MCF 10A (cell line): ENCODE data around the gene NEDD8. TPM values are rescaled to one million over a fixed set of nuclear protein-coding genes. Genes with fewer than 3 reads are reported as not detected.
A peak's percentile ranks its signal among the peaks of the same experiment; 100 is the strongest.

ENCODE experiments used
- BruUV-seq: library from RNA; stranded (reverse); fragments of 400-500 nt; replicated peaks from 2 replicates; lab custom pipeline; 2021; lab: Mats Ljungman, UMichigan
- CTCF ChIA-PET: fragments of 300-600 bp; sonication (Branson Sonifier 250); formaldehyde crosslinking; extraction: SDS; loops from one replicate; lab custom pipeline; 2021; ENCODE audit warnings: antibody characterized with exemption, inconsistent platforms; lab: Yijun Ruan, JAX
- POLR2A ChIA-PET: fragments of 300-600, 350-650 bp; sonication (Branson Sonifier 250); formaldehyde crosslinking; extraction: SDS; loops from one replicate; lab custom pipeline; 2020; ENCODE audit warnings: antibody characterized with exemption, inconsistent platforms; lab: Yijun Ruan, JAX
- DNase-seq: peaks from one replicate; pipeline ENCODE4 v3.0.0-alpha.2; 2018; ENCODE audit not compliant: unreplicated experiment
- H3K27ac Mint-ChIP-seq: one replicate; pipeline ENCODE4 v1.8.0; 2022; ENCODE audit warnings: mild to moderate bottlenecking, low read depth, mixed read lengths; ENCODE audit not compliant: unreplicated experiment
- H3K27me3 Mint-ChIP-seq: one replicate; pipeline ENCODE4 v1.8.0; 2022; ENCODE audit warnings: mixed read lengths; ENCODE audit not compliant: insufficient read depth, unreplicated experiment
- H3K36me3 Mint-ChIP-seq: one replicate; pipeline ENCODE4 v1.8.0; 2022; ENCODE audit warnings: mild to moderate bottlenecking, moderate library complexity, mixed read lengths; ENCODE audit not compliant: insufficient read depth, unreplicated experiment
- H3K4me1 Mint-ChIP-seq: one replicate; pipeline ENCODE4 v1.8.0; 2022; ENCODE audit warnings: mixed read lengths; ENCODE audit not compliant: insufficient read depth, unreplicated experiment
- H3K4me3 Mint-ChIP-seq: one replicate; pipeline ENCODE4 v1.8.0; 2022; ENCODE audit warnings: mild to moderate bottlenecking, moderate library complexity, mixed read lengths; ENCODE audit not compliant: unreplicated experiment
- H3K9me3 Mint-ChIP-seq: one replicate; pipeline ENCODE4 v1.8.0; 2022; ENCODE audit warnings: mixed read lengths; ENCODE audit not compliant: unreplicated experiment
- CTCF ChIP-seq: fragments of 200-600 bp; IDR thresholded peaks from one replicate; pipeline ENCODE4 v1.8.0; 2022; ENCODE audit warnings: antibody characterized with exemption, mild to moderate bottlenecking; ENCODE audit not compliant: unreplicated experiment
- intact Hi-C: fragments of 100-400 bp; cut with micrococcal nuclease; formaldehyde crosslinking; loops from 2 replicates; pipeline ENCODE4 v1.14.1; 2022
- total RNA-seq: library from RNA; stranded (reverse); gene quantifications from 2 replicates; pipeline ENCODE4 v1.2.3, GENCODE V29; 2022

NEDD8 gene
- total RNA-seq, 1 experiment from 2014 or later: 243 TPM

GRCh38 chr14:24215495-24216344, 16.4 kb downstream of the NEDD8 start, which contains the start of gene MDP1:
TSS of gene MDP1 (minus strand) at chr14:24216066. CDS start at chr14:24215955, 111 bp downstream.
- peak within 1 kb of the TSS; percentile 73 for H3K27ac Mint-ChIP-seq
- no peaks in the 10 kb centered on the region for H3K27me3 Mint-ChIP-seq
- peaks cover 20% of the 10 kb centered on the region for H3K4me1 Mint-ChIP-seq
- ChIA-PET POLR2A (interaction anchor here (0.7 to 5.1 kb wide), 21 partner anchors 9 to 135 kb away, joined by 3 to 69 read pairs (median 5); partner anchors contain the start of genes DCAF11, DHRS1, EMC9 and GMPR2), CTCF (interaction anchor here (0.6 to 4.2 kb wide), 10 partner anchors 9 to 118 kb away, joined by 3 to 32 read pairs (median 5); partner anchors contain the start of genes CIDEB and TINF2)
- no peaks in the 10 kb centered on the region for H3K9me3 Mint-ChIP-seq
- peaks cover 53% of the 10 kb centered on the region for H3K36me3 Mint-ChIP-seq
- TF ChIP-seq CTCF: peak; percentile 25
- DNase-seq: peak; percentile 87
- no TSS peak for BruUV-seq
- peak within 1 kb of the TSS; percentile 80 for H3K4me3 Mint-ChIP-seq
- intact Hi-C loops: loop anchor here (1.0 kb wide), 3 partner anchors 17 to 82 kb away; partner anchors contain the start of genes GMPR2 and NEDD8

- Mint-ChIP-seq H3K4me3 (peak overlapping the region; percentile 96), H3K27ac (peak overlapping the region; percentile 99), H3K4me1 (peaks cover 20% of the 10 kb centered on the region), H3K9me3 (no peaks in the 10 kb centered on the region), H3K36me3 (peaks cover 69% of the 10 kb centered on the region), H3K27me3 (no peaks in the 10 kb centered on the region)
- ChIA-PET CTCF (interaction anchor here (0.5 to 4.2 kb wide), 15 partner anchors 14 to 223 kb away, joined by 3 to 32 read pairs (median 4); partner anchors contain the start of genes CIDEB, GMPR2, IRF9 and NEDD8), POLR2A (interaction anchor here (0.7 to 5.9 kb wide), 29 partner anchors 10 to 217 kb away, joined by 3 to 69 read pairs (median 6); partner anchors contain the start of genes DCAF11, DHRS1, GMPR2 and IPO4)
- intact Hi-C loops: loop anchor here (2.0 kb wide), 1 partner anchor 25 kb away; the partner anchor contains the start of gene IPO4
- DNase-seq: no peak
- TSS peak; percentile 79 for BruUV-seq
- no peak for TF ChIP-seq CTCF
Measured at GRCh38 chr14:24213866-24214662, 18.1 kb downstream of the NEDD8 start.

- Mint-ChIP-seq H3K27me3 (no peaks in the 10 kb centered on the region), H3K4me3 (peak within 1 kb of the TSS; percentile 96), H3K36me3 (peaks cover 75% of the 10 kb centered on the region), H3K4me1 (peaks cover 20% of the 10 kb centered on the region), H3K9me3 (no peaks in the 10 kb centered on the region), H3K27ac (peak within 1 kb of the TSS; percentile 99)
- intact Hi-C loops: loop anchor here (2.0 kb wide), 1 partner anchor 24 kb away; the partner anchor contains the start of gene IPO4
- peak; percentile 98 for DNase-seq
- TF ChIP-seq CTCF: no peak
- no TSS peak for BruUV-seq
- CTCF ChIA-PET: interaction anchor here (0.6 to 4.2 kb wide), 10 partner anchors 13 to 224 kb away, joined by 3 to 32 read pairs (median 4); partner anchors contain the start of genes CIDEB, TINF2 and TM9SF1
- POLR2A ChIA-PET: interaction anchor here (0.6 to 5.9 kb wide), 31 partner anchors 10 to 217 kb away, joined by 3 to 69 read pairs (median 6); partner anchors contain the start of genes DCAF11, DHRS1, GMPR2 and IPO4
Measured at GRCh38 chr14:24212924-24213865, 19.0 kb downstream of the NEDD8 start, which contains the start of gene CHMP4A. TSS of gene CHMP4A (minus strand) at chr14:24213488. CDS start at chr14:24213439, 49 bp downstream.
